IMR-90 (cell line): ENCODE results near the gene GPR108. TPM values are rescaled to one million over a fixed set of nuclear protein-coding genes. Genes with fewer than 3 reads are reported as not detected.
A peak's percentile ranks its signal among the peaks of the same experiment; 100 is the strongest.
"Not testable (repeated sequence)": the region's sequence is repeated elsewhere in the genome, so short reads cannot be mapped to it uniquely, and the experiment has no call there.

Experiments
- ATAC-seq: fragments of 200-7000 bp; cut with Tn5 transposase; 2 replicates; pipeline ENCODE4 v1.9.1; 2020; ENCODE audit warnings: low read depth, mild to moderate bottlenecking, moderate library complexity
- BruUV-seq: library from RNA; stranded (reverse); fragments of 400-500 nt; replicated peaks from 2 replicates; lab custom pipeline; 2021; lab: Mats Ljungman, UMichigan
- CTCF ChIA-PET: fragments of 300-600 bp; formaldehyde crosslinking; extraction: SDS; loops from one replicate; lab custom pipeline; 2021; ENCODE audit warnings: antibody characterized with exemption; lab: Yijun Ruan, JAX
- POLR2A ChIA-PET: fragments of 300-600 bp; sonication (Branson Sonifier 250); formaldehyde crosslinking; loops from one replicate; lab custom pipeline; 2022; ENCODE audit warnings: antibody characterized with exemption; ENCODE audit not compliant: unreplicated experiment; lab: Charles Lee
- DNase-seq: peaks from one replicate; pipeline ENCODE4 v3.0.0; 2013
- H2AFZ ChIP-seq: replicated peaks from 2 replicates; pipeline ENCODE3; 2013; ENCODE audit warnings: low read length, mild to moderate bottlenecking; ENCODE audit not compliant: poor library complexity
- H2AK5ac ChIP-seq: 2 replicates; pipeline ENCODE4 v1.6.1; 2013; ENCODE audit warnings: low read depth, low read length, inconsistent platforms
- H2AK9ac ChIP-seq: replicated peaks from 2 replicates; pipeline ENCODE3; 2013; ENCODE audit warnings: mild to moderate bottlenecking, low read depth, low read length, moderate library complexity; ENCODE audit not compliant: poor library complexity
- H2BK120ac ChIP-seq: 2 replicates; pipeline ENCODE4 v1.6.1; 2013; ENCODE audit warnings: low read depth, low read length, inconsistent platforms
- H2BK15ac ChIP-seq: 3 replicates; pipeline ENCODE4 v1.6.1; 2013; ENCODE audit warnings: low read depth, low read length, inconsistent platforms
- H2BK20ac ChIP-seq: 2 replicates; pipeline ENCODE4 v1.6.1; 2013; ENCODE audit warnings: low read depth, mild to moderate bottlenecking, inconsistent platforms, low read length, moderate library complexity
- H2BK5ac ChIP-seq: 2 replicates; pipeline ENCODE4 v1.6.1; 2013; ENCODE audit warnings: mild to moderate bottlenecking, low read depth, low read length, inconsistent platforms; ENCODE audit not compliant: poor library complexity, severe bottlenecking
- H3K14ac ChIP-seq: replicated peaks from 2 replicates; pipeline ENCODE4 v1.6.1; 2013; ENCODE audit warnings: low read depth, low read length, inconsistent platforms
- H3K18ac ChIP-seq: 2 replicates; pipeline ENCODE4 v1.6.1; 2013; ENCODE audit warnings: low read depth, low read length, control low read depth
- H3K23ac ChIP-seq: 2 replicates; pipeline ENCODE4 v1.6.1; 2013; ENCODE audit warnings: low read depth, low read length, inconsistent platforms
- H3K27ac ChIP-seq: 2 replicates; pipeline ENCODE4 v1.5.1; 2013; ENCODE audit warnings: mild to moderate bottlenecking, control low read depth, low read length; ENCODE audit not compliant: insufficient read depth
- H3K27me3 ChIP-seq: 2 replicates; pipeline ENCODE4 v1.6.1; 2013; ENCODE audit warnings: low read length; ENCODE audit not compliant: control insufficient read depth, insufficient read depth
- H3K36me3 ChIP-seq: 2 replicates; pipeline ENCODE4 v1.6.1; 2013; ENCODE audit warnings: low read length, mixed read lengths; ENCODE audit not compliant: control insufficient read depth, insufficient read depth
- H3K4ac ChIP-seq: 2 replicates; pipeline ENCODE4 v1.6.1; 2013; ENCODE audit warnings: low read depth, low read length, inconsistent platforms
- H3K4me1 ChIP-seq: 2 replicates; pipeline ENCODE4 v1.6.1; 2013; ENCODE audit warnings: low read length, mixed read lengths; ENCODE audit not compliant: control insufficient read depth, insufficient read depth
- H3K4me2 ChIP-seq: 2 replicates; pipeline ENCODE4 v1.6.1; 2013; ENCODE audit warnings: low read depth, mild to moderate bottlenecking, control low read depth, low read length, moderate library complexity
- H3K4me3 ChIP-seq: 2 replicates; pipeline ENCODE4 v1.5.1; 2013; ENCODE audit warnings: low read depth, mild to moderate bottlenecking, control low read depth, low read length, moderate library complexity; ENCODE audit not compliant: insufficient read depth
- H3K56ac ChIP-seq: 2 replicates; pipeline ENCODE4 v1.6.1; 2013; ENCODE audit warnings: low read length, inconsistent platforms; ENCODE audit not compliant: insufficient read depth; ENCODE audit errors: extremely low read depth
- H3K79me1 ChIP-seq, 2 experiments: 2 replicates each; pipeline ENCODE4 v1.6.1; 2013; ENCODE audit warnings: low read length in 2 of 2, inconsistent platforms in 1 of 2, low read depth in 1 of 2
- H3K9ac ChIP-seq: 2 replicates; pipeline ENCODE4 v1.6.1; 2013; ENCODE audit warnings: low read depth, low read length, control low read depth
- H3K9me1 ChIP-seq: 2 replicates; pipeline ENCODE4 v1.6.1; 2013; ENCODE audit warnings: low read length, inconsistent platforms; ENCODE audit not compliant: insufficient read depth
- H3K9me3 ChIP-seq: 2 replicates; pipeline ENCODE4 v1.6.1; 2013; ENCODE audit warnings: low read length; ENCODE audit not compliant: control insufficient read depth, insufficient read depth
- H4K20me1 ChIP-seq: 2 replicates; pipeline ENCODE4 v1.6.1; 2013; ENCODE audit warnings: low read length, inconsistent platforms; ENCODE audit not compliant: insufficient read depth
- H4K5ac ChIP-seq: 2 replicates; pipeline ENCODE4 v1.6.1; 2013; ENCODE audit warnings: mild to moderate bottlenecking, low read depth, low read length, control low read depth
- H4K8ac ChIP-seq, 2 experiments: 2 replicates each; pipeline ENCODE4 v1.6.1; 2013; ENCODE audit warnings: low read depth in 2 of 2, low read length in 2 of 2, control low read depth in 1 of 2, inconsistent platforms in 1 of 2
- H4K91ac ChIP-seq: 2 replicates; pipeline ENCODE4 v1.6.1; 2013; ENCODE audit warnings: low read depth, low read length, inconsistent platforms; ENCODE audit not compliant: insufficient read depth
- CEBPB ChIP-seq: IDR thresholded peaks from 2 replicates; pipeline ENCODE4 v1.6.1; 2012; ENCODE audit warnings: low read depth, low read length, improper control_type of control experiment
- NFE2L2 ChIP-seq: fragments of 150-350 bp; IDR thresholded peaks from 2 replicates; pipeline ENCODE4 v1.6.1; 2016; ENCODE audit warnings: low read depth, mild to moderate bottlenecking, low read length
- POLR2A ChIP-seq: IDR thresholded peaks from 2 replicates; pipeline ENCODE4 v1.6.1; 2012; ENCODE audit warnings: mild to moderate bottlenecking, low read depth, low read length
- RAD21 ChIP-seq: IDR thresholded peaks from 2 replicates; pipeline ENCODE4 v1.6.1; 2012; ENCODE audit warnings: low read length, improper control_type of control experiment
- WGBS, 2 experiments: methylation state at CpG; one replicate each; pipeline versions ENCODE4 v1.1.5 to v1.1.7; 2013; ENCODE audit warnings: missing lambda C conversion rate in 2 of 2; ENCODE audit not compliant: insufficient read length in 1 of 2; ENCODE audit errors: extremely low coverage in 2 of 2; 5-methylcytosine and 5-hydroxymethylcytosine counted together
- dilution Hi-C: fragments of 300-500 bp; cut with HindIII; formaldehyde crosslinking; loops from one replicate; pipeline ENCODE4 v1.14.3; 2018; ENCODE audit warnings: low sequenced_read_pairs; ENCODE audit not compliant: unreplicated experiment
- in situ Hi-C: fragments of 300-500 bp; cut with MboI; formaldehyde crosslinking; loops from 3 replicates; pipeline ENCODE4 v1.14.3; 2019; ENCODE audit warnings: low sequenced_read_pairs, inconsistent platforms, mixed read lengths
- intact Hi-C: fragments of 100-400 bp; cut with micrococcal nuclease; formaldehyde crosslinking; loops from 2 replicates; pipeline ENCODE4 v1.10.0; 2022
- polyA plus RNA-seq, 3 experiments: library from polyadenylated mRNA; depleted of rRNA; stranded (reverse); fragments of >200 nt; gene quantifications; 2 replicates each; pipeline ENCODE4 v1.2.3, GENCODE V29; 2012; ENCODE audit warnings: low replicate concordance in 1 of 3
- total RNA-seq: library from RNA; depleted of rRNA; stranded (reverse); fragments of >200 nt; gene quantifications from 2 replicates; pipeline ENCODE4 v1.2.3, GENCODE V29; 2012
- TF ChIP-seq, protein P1 (sequence below): fragments of 150-350 bp; IDR thresholded peaks from 2 replicates; pipeline ENCODE4 v1.6.1; 2017; ENCODE audit warnings: mild to moderate bottlenecking, antibody characterized with exemption, low read length, low read depth
- TF ChIP-seq, protein P2 (sequence below): fragments of 150-350 bp; IDR thresholded peaks from 2 replicates; pipeline ENCODE4 v1.6.1; 2016; ENCODE audit warnings: low read depth, mild to moderate bottlenecking, low read length, moderate library complexity, borderline replicate concordance

The GPR108 gene
- total and polyA plus RNA-seq, 2 of the 4 experiments (the other 2 are of a cell fraction): 28.0 to 38.9 TPM

DNA sequence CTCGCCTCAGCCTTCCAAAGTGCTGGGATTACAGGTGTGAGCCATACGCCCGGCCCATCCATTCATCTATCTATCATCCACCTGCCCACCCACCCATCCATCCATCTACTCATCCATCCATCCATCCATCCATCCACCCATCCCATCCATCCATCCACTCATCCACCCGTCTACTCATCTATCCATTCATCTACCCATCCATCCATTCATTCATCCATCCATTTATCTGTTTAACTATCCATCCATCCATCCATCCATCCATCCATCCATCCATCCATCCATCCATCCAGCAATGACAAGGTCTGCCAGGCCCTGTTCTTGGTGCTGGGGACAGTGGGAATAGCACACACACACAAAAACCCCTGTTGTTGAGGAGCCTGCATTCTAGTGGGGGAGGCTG is 39.6 kb upstream of the GPR108 start:
- H2AK5ac ChIP-seq: no peak overlapping the region
- H4K91ac ChIP-seq: no peak overlapping the region
- no peak overlapping the region for H2AFZ ChIP-seq
- POLR2A ChIA-PET: no interaction called here
- no peaks in the 10 kb centered on the region for H4K20me1 ChIP-seq
- no peaks in the 10 kb centered on the region for H3K27me3 ChIP-seq
- no peak overlapping the region for H2BK120ac ChIP-seq
- no TSS peak for BruUV-seq
- no peaks in the 10 kb centered on the region for H3K9me3 ChIP-seq
- H3K79me1 ChIP-seq: no peaks in the 10 kb centered on the region
- H3K4me1 ChIP-seq: no peaks in the 10 kb centered on the region
- H3K14ac ChIP-seq: no peak overlapping the region
- H3K4me2 ChIP-seq: no peak overlapping the region
- dilution Hi-C loops: no loop called here
- H2BK15ac ChIP-seq: no peak overlapping the region
- no peak overlapping the region for H3K27ac ChIP-seq
- no peaks in the 10 kb centered on the region for H3K9me1 ChIP-seq
- H3K56ac ChIP-seq: no peak overlapping the region
- no peak overlapping the region for H3K4ac ChIP-seq
- intact Hi-C loops: no loop called here
- no peaks in the 10 kb centered on the region for H3K36me3 ChIP-seq
- no peak overlapping the region for H4K8ac ChIP-seq
- no peak overlapping the region for H3K4me3 ChIP-seq
- H3K9ac ChIP-seq: no peak overlapping the region
- no peak for ATAC-seq
- CTCF ChIA-PET: no interaction called here
- no peak overlapping the region for H4K5ac ChIP-seq
- H2BK20ac ChIP-seq: no peak overlapping the region
- H3K18ac ChIP-seq: no peak overlapping the region
- WGBS, 2 experiments: 69% methylated on average over 4 of the region's 4 CpGs; no CpG with 5 or more reads in 1 of the 2 experiments
- no peak for DNase-seq
- TF ChIP-seq, protein P1, sequence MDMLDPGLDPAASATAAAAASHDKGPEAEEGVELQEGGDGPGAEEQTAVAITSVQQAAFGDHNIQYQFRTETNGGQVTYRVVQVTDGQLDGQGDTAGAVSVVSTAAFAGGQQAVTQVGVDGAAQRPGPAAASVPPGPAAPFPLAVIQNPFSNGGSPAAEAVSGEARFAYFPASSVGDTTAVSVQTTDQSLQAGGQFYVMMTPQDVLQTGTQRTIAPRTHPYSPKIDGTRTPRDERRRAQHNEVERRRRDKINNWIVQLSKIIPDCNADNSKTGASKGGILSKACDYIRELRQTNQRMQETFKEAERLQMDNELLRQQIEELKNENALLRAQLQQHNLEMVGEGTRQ: no peak
- TF ChIP-seq CEBPB: no peak
- no peak for TF ChIP-seq POLR2A
- TF ChIP-seq RAD21: no peak
- no peak for TF ChIP-seq NFE2L2
- TF ChIP-seq, protein P2, sequence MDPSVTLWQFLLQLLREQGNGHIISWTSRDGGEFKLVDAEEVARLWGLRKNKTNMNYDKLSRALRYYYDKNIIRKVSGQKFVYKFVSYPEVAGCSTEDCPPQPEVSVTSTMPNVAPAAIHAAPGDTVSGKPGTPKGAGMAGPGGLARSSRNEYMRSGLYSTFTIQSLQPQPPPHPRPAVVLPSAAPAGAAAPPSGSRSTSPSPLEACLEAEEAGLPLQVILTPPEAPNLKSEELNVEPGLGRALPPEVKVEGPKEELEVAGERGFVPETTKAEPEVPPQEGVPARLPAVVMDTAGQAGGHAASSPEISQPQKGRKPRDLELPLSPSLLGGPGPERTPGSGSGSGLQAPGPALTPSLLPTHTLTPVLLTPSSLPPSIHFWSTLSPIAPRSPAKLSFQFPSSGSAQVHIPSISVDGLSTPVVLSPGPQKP: no peak
- in situ Hi-C loops: no loop called here
- no peak overlapping the region for H2AK9ac ChIP-seq
- no peak overlapping the region for H2BK5ac ChIP-seq
- no peak overlapping the region for H3K23ac ChIP-seq

DNA sequence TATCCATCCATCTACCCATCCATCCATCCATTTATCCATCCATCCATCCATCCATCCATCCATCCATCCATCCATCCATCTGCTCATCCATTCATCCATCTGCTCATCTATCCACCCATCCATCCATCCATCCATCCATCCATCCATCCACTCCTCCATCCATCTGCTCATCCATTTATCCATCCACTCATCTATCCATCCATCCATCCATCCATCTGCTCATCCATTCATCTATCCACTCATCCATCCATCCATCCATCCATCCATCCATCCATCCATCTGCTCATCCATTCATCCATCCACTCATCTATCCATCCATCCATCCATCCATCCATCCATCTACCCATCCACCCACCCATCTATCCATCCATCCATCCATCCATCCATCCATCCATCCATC is 38.7 kb upstream of the GPR108 start:
- H2BK15ac ChIP-seq, H3K56ac ChIP-seq, H3K9ac ChIP-seq, H3K14ac ChIP-seq, H3K4me3 ChIP-seq, H3K23ac ChIP-seq, H3K36me3 ChIP-seq, H2BK20ac ChIP-seq, H2AFZ ChIP-seq, H4K91ac ChIP-seq, POLR2A ChIA-PET, H3K27ac ChIP-seq, H4K20me1 ChIP-seq, H2AK5ac ChIP-seq, H3K9me3 ChIP-seq, DNase-seq, CTCF ChIA-PET, in situ Hi-C loops, H3K18ac ChIP-seq, H2BK120ac ChIP-seq, H3K4ac ChIP-seq, H3K9me1 ChIP-seq, H4K5ac ChIP-seq, ATAC-seq, dilution Hi-C loops, intact Hi-C loops, H4K8ac ChIP-seq, H3K27me3 ChIP-seq, H3K79me1 ChIP-seq, H3K4me1 ChIP-seq, BruUV-seq, H3K4me2 ChIP-seq, H2AK9ac ChIP-seq: not testable (repeated sequence)
- H2BK5ac ChIP-seq: peak overlapping the region; percentile 45
